ENCODE results near the gene POLRMT.

DNA sequence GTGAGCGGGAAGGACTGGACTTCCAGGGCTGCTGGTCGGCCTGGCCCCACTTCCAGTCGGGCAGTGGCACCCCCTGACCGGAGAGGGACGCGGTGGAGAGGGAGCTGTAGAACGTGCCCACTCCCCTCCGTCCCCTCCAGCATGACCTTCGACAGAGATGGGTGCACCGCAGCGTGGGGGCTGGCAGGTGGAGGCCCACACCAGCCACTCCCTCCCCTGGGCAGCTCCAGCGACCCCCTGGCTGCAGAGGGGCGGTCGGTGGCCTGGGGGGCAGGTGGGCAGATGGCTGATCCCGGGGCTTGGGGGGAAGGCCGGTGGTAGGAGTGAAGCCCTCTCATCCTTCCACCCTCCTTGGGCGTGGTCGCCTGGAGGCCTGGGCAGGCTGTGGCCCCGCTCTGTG is 41.2 kb downstream of the POLRMT start:
- no peak for TF ChIP-seq POLR2A (IDR thresholded peaks at IDR 0.05)
- TF ChIP-seq, protein P1, sequence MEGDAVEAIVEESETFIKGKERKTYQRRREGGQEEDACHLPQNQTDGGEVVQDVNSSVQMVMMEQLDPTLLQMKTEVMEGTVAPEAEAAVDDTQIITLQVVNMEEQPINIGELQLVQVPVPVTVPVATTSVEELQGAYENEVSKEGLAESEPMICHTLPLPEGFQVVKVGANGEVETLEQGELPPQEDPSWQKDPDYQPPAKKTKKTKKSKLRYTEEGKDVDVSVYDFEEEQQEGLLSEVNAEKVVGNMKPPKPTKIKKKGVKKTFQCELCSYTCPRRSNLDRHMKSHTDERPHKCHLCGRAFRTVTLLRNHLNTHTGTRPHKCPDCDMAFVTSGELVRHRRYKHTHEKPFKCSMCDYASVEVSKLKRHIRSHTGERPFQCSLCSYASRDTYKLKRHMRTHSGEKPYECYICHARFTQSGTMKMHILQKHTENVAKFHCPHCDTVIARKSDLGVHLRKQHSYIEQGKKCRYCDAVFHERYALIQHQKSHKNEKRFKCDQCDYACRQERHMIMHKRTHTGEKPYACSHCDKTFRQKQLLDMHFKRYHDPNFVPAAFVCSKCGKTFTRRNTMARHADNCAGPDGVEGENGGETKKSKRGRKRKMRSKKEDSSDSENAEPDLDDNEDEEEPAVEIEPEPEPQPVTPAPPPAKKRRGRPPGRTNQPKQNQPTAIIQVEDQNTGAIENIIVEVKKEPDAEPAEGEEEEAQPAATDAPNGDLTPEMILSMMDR (IDR thresholded peaks at IDR 0.05), result no peak

Measured in adrenal gland (tissue), 5 donors.